ENCODE data around the gene HTT.
A peak's percentile ranks its signal among the peaks of the same experiment; 100 is the strongest.

Gene HTT

GRCh38 chr4:3223956-3224748 is 149.7 kb downstream of the HTT start:
- no peak for DNase-seq

GRCh38 chr4:3225071-3225850 is 150.8 kb downstream of the HTT start:
- DNase-seq, result no peak

- no peak for DNase-seq
These were observed 151.5 kb downstream of the HTT start for GRCh38 chr4:3225936-3226335.

GRCh38 chr4:3226467-3226866 is 152.0 kb downstream of the HTT start:
- no peak for DNase-seq

GRCh38 chr4:3226944-3227343 is 152.5 kb downstream of the HTT start:
- DNase-seq, result no peak

GRCh38 chr4:3227878-3228675 is 153.6 kb downstream of the HTT start:
- no peak for DNase-seq

- no peak for DNase-seq
These were observed 154.4 kb downstream of the HTT start for GRCh38 chr4:3228881-3229280.

GRCh38 chr4:3229328-3229727 is 154.8 kb downstream of the HTT start:
- no peak for DNase-seq

GRCh38 chr4:3229964-3230363 is 155.5 kb downstream of the HTT start:
- no peak for DNase-seq

GRCh38 chr4:3231471-3231870 is 157.0 kb downstream of the HTT start:
- no peak for DNase-seq

GRCh38 chr4:3232001-3232400 is 157.5 kb downstream of the HTT start:
- no peak for DNase-seq

- no peak for DNase-seq
These were observed 158.4 kb downstream of the HTT start for GRCh38 chr4:3232871-3233271.

GRCh38 chr4:3233391-3234071 is 159.1 kb downstream of the HTT start:
- DNase-seq, result peak; percentile 52

GRCh38 chr4:3234171-3235029 is 159.9 kb downstream of the HTT start:
- no peak for DNase-seq

- no peak for DNase-seq
These were observed 160.5 kb downstream of the HTT start for GRCh38 chr4:3235030-3235345.

- DNase-seq, result no peak
These were observed 161.1 kb downstream of the HTT start for GRCh38 chr4:3235581-3235980.

- no peak for DNase-seq
These were observed 161.9 kb downstream of the HTT start for GRCh38 chr4:3236326-3236878.

GRCh38 chr4:3237266-3237665 is 162.8 kb downstream of the HTT start:
- DNase-seq, result no peak

- DNase-seq, result no peak
These were observed 163.5 kb downstream of the HTT start for GRCh38 chr4:3237712-3238560.

GRCh38 chr4:3238721-3239120 is 164.2 kb downstream of the HTT start:
- no peak for DNase-seq

GRCh38 chr4:3239303-3239702 is 164.8 kb downstream of the HTT start:
- DNase-seq, result no peak

All from fibroblast of skin of right biceps (primary cell).